Measurements from ENCODE around the gene UQCRC2. TPM values are rescaled to one million over a fixed set of nuclear protein-coding genes. Genes with fewer than 3 reads are reported as not detected.

UQCRC2 gene
- polyA plus RNA-seq, 1 donor from 2014 or later, result 484 TPM

DNA sequence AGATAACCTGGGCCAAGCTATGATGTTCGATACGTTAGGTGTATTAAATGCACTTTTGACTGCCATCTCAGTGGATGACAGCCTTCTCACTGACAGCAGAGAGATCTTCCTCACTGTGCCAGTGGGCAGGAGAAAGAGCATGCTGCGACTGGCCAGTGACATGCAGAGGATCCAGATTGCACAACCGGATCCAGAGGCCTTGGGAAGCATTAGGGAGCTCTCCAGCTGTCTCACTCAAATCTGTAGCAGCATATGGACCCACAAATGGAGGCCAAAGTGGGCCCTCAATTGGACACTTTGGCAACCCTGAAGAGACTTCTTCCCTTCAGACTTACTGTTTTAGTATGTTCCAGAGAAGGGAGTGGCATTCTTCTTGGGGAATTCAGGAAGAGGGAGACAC, 26.9 kb downstream of the UQCRC2 start:
- Histone ChIP-seq H3K27me3 (ENCODE audit: insufficient read depth, low read depth, low read length) (no peaks in the 10 kb centered on the region), H3K9me3 (ENCODE audit: low read length) (no peaks in the 10 kb centered on the region), H4K20me1 (ENCODE audit: insufficient read depth) (no peaks in the 10 kb centered on the region), H3K36me3 (ENCODE audit: insufficient read depth, low read length) (peaks cover 33% of the 10 kb centered on the region), H3K9ac (ENCODE audit: low read length) (no peak overlapping the region), H3K9me2 (ENCODE audit: insufficient read depth, low read length) (no peaks in the 10 kb centered on the region), H3F3A (ENCODE audit: insufficient read depth, low read length, poor library complexity, severe bottlenecking) (no peaks in the 10 kb centered on the region), H3K27ac (ENCODE audit: low read length) (no peak overlapping the region), H2AFZ (ENCODE audit: low read depth, low read length) (no peak overlapping the region), H3K79me2 (replicated peaks; ENCODE audit: insufficient read depth, low read length) (no peaks in the 10 kb centered on the region), H3K4me3 (ENCODE audit: low read length) (no peak overlapping the region), H3K4me2 (ENCODE audit: low read length) (no peak overlapping the region)
- no peak for TF ChIP-seq SMC3 (conservative IDR thresholded peaks at IDR 0.05; ENCODE audit: poor library complexity)
- TF ChIP-seq TAF1 (IDR thresholded peaks at IDR 0.05; ENCODE audit: low read depth), result no peak
- TF ChIP-seq REST (IDR thresholded peaks at IDR 0.05; ENCODE audit: borderline replicate concordance), result no peak
- TF ChIP-seq MXI1 (conservative IDR thresholded peaks at IDR 0.05; ENCODE audit: poor library complexity, severe bottlenecking), result no peak
- TF ChIP-seq, protein P1, sequence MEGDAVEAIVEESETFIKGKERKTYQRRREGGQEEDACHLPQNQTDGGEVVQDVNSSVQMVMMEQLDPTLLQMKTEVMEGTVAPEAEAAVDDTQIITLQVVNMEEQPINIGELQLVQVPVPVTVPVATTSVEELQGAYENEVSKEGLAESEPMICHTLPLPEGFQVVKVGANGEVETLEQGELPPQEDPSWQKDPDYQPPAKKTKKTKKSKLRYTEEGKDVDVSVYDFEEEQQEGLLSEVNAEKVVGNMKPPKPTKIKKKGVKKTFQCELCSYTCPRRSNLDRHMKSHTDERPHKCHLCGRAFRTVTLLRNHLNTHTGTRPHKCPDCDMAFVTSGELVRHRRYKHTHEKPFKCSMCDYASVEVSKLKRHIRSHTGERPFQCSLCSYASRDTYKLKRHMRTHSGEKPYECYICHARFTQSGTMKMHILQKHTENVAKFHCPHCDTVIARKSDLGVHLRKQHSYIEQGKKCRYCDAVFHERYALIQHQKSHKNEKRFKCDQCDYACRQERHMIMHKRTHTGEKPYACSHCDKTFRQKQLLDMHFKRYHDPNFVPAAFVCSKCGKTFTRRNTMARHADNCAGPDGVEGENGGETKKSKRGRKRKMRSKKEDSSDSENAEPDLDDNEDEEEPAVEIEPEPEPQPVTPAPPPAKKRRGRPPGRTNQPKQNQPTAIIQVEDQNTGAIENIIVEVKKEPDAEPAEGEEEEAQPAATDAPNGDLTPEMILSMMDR (IDR thresholded peaks at IDR 0.05; ENCODE audit: poor library complexity, severe bottlenecking), result no peak
- TF ChIP-seq POLR2AphosphoS5 (IDR thresholded peaks at IDR 0.05), result no peak
- no peak for TF ChIP-seq RAD21 (conservative IDR thresholded peaks at IDR 0.05)
- no peak for TF ChIP-seq EP300 (conservative IDR thresholded peaks at IDR 0.05; ENCODE audit: poor library complexity, severe bottlenecking)
- TF ChIP-seq EZH2 (IDR thresholded peaks at IDR 0.05; ENCODE audit: borderline replicate concordance, insufficient read depth, low read length, poor library complexity, severe bottlenecking), result no peak

DNA sequence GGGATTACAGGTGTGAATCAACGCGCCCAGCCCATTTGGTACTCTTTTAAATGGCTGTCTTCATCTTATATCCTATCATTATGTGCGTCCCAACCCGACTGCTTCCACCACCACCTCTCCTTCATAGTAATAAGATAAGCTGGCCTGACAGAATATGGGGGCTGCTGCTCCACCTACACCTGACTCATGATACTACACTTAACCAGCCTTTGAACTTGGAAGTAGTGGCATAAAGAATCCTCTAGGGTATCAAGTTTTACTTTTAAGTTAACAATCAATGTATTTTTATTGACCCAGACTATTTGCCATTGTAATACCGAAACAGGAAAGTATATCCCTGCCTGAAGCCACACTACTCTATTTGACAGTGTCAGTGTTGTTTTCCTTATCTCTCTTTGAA, 28.9 kb downstream of the UQCRC2 start:
- Histone ChIP-seq H3K27ac (ENCODE audit: low read length) (no peak overlapping the region), H3K9me2 (ENCODE audit: insufficient read depth, low read length) (no peaks in the 10 kb centered on the region), H3K9me3 (ENCODE audit: low read length) (no peaks in the 10 kb centered on the region), H3K36me3 (ENCODE audit: insufficient read depth, low read length) (peaks cover 28% of the 10 kb centered on the region), H3K4me2 (ENCODE audit: low read length) (no peak overlapping the region), H2AFZ (ENCODE audit: low read depth, low read length) (no peak overlapping the region), H3K4me3 (ENCODE audit: low read length) (no peak overlapping the region), H3K27me3 (ENCODE audit: insufficient read depth, low read depth, low read length) (no peaks in the 10 kb centered on the region), H3K9ac (ENCODE audit: low read length) (no peak overlapping the region), H4K20me1 (ENCODE audit: insufficient read depth) (no peaks in the 10 kb centered on the region), H3F3A (ENCODE audit: insufficient read depth, low read length, poor library complexity, severe bottlenecking) (no peaks in the 10 kb centered on the region), H3K79me2 (replicated peaks; ENCODE audit: insufficient read depth, low read length) (no peaks in the 10 kb centered on the region)
- TF ChIP-seq TAF1 (IDR thresholded peaks at IDR 0.05; ENCODE audit: low read depth), result no peak
- no peak for TF ChIP-seq EZH2 (IDR thresholded peaks at IDR 0.05; ENCODE audit: borderline replicate concordance, insufficient read depth, low read length, poor library complexity, severe bottlenecking)
- no peak for TF ChIP-seq POLR2AphosphoS5 (IDR thresholded peaks at IDR 0.05)
- no peak for TF ChIP-seq RAD21 (conservative IDR thresholded peaks at IDR 0.05)
- TF ChIP-seq SMC3 (conservative IDR thresholded peaks at IDR 0.05; ENCODE audit: poor library complexity), result no peak
- TF ChIP-seq REST (IDR thresholded peaks at IDR 0.05; ENCODE audit: borderline replicate concordance), result no peak
- TF ChIP-seq MXI1 (conservative IDR thresholded peaks at IDR 0.05; ENCODE audit: poor library complexity, severe bottlenecking), result no peak
- TF ChIP-seq EP300 (conservative IDR thresholded peaks at IDR 0.05; ENCODE audit: poor library complexity, severe bottlenecking), result no peak
- TF ChIP-seq, protein P1 (IDR thresholded peaks at IDR 0.05; ENCODE audit: poor library complexity, severe bottlenecking), result no peak

All from neural cell (in vitro differentiated cells).